Gastrocnemius medialis (tissue), 4 donors: Measurements from ENCODE around the gene CCDC51.

Source experiments
- POLR2A ChIP-seq, 2 donors: fragments of 450-650 bp; IDR thresholded peaks; one replicate each; pipeline ENCODE4 v1.6.1; 2017; ENCODE audit warnings: antibody characterized with exemption in 2 of 2, mild to moderate bottlenecking in 2 of 2, moderate library complexity in 2 of 2
- TF ChIP-seq, protein P1 (sequence below), 5 experiments: fragments of 450-650 bp in 3 of 5; fragments of 200-600 bp in 2 of 5; sonication (generic) in 2 of 5; IDR thresholded peaks in 4 of 5; conservative IDR thresholded peaks in 1 of 5; 1 replicate in 4 of 5; 2 replicates in 1 of 5; pipeline ENCODE4 v1.5.1; 2016 to 2019; ENCODE audit warnings: antibody characterized with exemption in 5 of 5, mild to moderate bottlenecking in 3 of 5, moderate library complexity in 3 of 5

DNA sequence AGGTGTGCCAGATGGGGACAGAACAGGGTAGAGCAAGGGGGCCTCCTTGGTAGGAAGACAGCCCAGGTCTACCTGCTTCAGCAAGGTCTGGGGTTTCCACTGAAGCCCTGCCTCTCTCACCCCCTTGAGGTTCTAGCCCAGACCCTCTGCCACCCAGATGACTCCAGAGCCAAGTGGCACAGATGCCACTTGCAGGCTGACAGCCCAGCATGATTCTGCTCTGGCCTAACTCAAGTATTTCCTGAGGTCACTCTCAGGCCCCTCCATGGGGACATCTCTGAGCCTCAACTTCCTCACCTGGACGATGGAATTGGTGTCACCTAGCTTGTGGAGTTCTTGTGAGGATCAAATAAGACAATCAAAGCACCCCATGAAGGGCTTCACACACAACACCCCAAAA is 33.9 kb downstream of the CCDC51 start:
- TF ChIP-seq, protein P1, sequence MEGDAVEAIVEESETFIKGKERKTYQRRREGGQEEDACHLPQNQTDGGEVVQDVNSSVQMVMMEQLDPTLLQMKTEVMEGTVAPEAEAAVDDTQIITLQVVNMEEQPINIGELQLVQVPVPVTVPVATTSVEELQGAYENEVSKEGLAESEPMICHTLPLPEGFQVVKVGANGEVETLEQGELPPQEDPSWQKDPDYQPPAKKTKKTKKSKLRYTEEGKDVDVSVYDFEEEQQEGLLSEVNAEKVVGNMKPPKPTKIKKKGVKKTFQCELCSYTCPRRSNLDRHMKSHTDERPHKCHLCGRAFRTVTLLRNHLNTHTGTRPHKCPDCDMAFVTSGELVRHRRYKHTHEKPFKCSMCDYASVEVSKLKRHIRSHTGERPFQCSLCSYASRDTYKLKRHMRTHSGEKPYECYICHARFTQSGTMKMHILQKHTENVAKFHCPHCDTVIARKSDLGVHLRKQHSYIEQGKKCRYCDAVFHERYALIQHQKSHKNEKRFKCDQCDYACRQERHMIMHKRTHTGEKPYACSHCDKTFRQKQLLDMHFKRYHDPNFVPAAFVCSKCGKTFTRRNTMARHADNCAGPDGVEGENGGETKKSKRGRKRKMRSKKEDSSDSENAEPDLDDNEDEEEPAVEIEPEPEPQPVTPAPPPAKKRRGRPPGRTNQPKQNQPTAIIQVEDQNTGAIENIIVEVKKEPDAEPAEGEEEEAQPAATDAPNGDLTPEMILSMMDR (IDR thresholded peaks at IDR 0.05 in 4 of 5, conservative IDR thresholded peaks at IDR 0.05 in 1 of 5) = no peak
- TF ChIP-seq POLR2A (IDR thresholded peaks at IDR 0.05) = no peak
